ENCODE data around the gene FCHSD2. TPM values are rescaled to one million over a fixed set of nuclear protein-coding genes. Genes with fewer than 3 reads are reported as not detected.
"Not testable (repeated sequence)": the region's sequence is repeated elsewhere in the genome, so short reads cannot be mapped to it uniquely, and the experiment has no call there.

Gene FCHSD2
- total RNA-seq, 2 donors from 2014 or later: 20.0 to 22.1 TPM

GRCh38 chr11:73002214-73002613 lies 139.9 kb downstream of the FCHSD2 start:
- DNase-seq (no peak), ATAC-seq (no peak)
- intact Hi-C loops (cut with DNase I, micrococcal nuclease): no loop called here

- DNase-seq: no peak
- no peak for ATAC-seq
- intact Hi-C loops (cut with DNase I, micrococcal nuclease): no loop called here
Observed at GRCh38 chr11:73001615-73002014, 140.5 kb downstream of the FCHSD2 start.

GRCh38 chr11:72998676-72999075 lies 143.4 kb downstream of the FCHSD2 start:
- no peak for DNase-seq
- intact Hi-C loops (cut with DNase I, micrococcal nuclease): no loop called here
- ATAC-seq: no peak

GRCh38 chr11:72996959-72997358 lies 145.2 kb downstream of the FCHSD2 start:
- ATAC-seq (no peak), DNase-seq (no peak)
- intact Hi-C loops (cut with DNase I, micrococcal nuclease): no loop called here

GRCh38 chr11:72989727-72990126 lies 152.4 kb downstream of the FCHSD2 start:
- no peak for DNase-seq
- intact Hi-C loops (cut with DNase I, micrococcal nuclease): no loop called here
- no peak for ATAC-seq

GRCh38 chr11:72988821-72989220 lies 153.3 kb downstream of the FCHSD2 start:
- ATAC-seq: no peak

GRCh38 chr11:72985645-72986044 lies 156.5 kb downstream of the FCHSD2 start:
- ATAC-seq: peak; percentile 58
- intact Hi-C loops (cut with DNase I, micrococcal nuclease): no loop called here
- no peak for DNase-seq

More at GRCh38 chr11:72988821-72989220, 153.3 kb downstream of the FCHSD2 start:
- DNase-seq: no peak
- intact Hi-C loops (cut with DNase I, micrococcal nuclease): no loop called here

- intact Hi-C loops (cut with DNase I, micrococcal nuclease): no loop called here
- no peak for DNase-seq
- no peak for ATAC-seq
Observed at GRCh38 chr11:72984453-72985077, 157.6 kb downstream of the FCHSD2 start.

- intact Hi-C loops (cut with DNase I, micrococcal nuclease): no loop called here
- ATAC-seq: no peak
- no peak for DNase-seq
Observed at GRCh38 chr11:72983560-72983959, 158.6 kb downstream of the FCHSD2 start.

- intact Hi-C loops (cut with DNase I, micrococcal nuclease): no loop called here
- DNase-seq: no peak
- no peak for ATAC-seq
Observed at GRCh38 chr11:72981971-72982685, 160.0 kb downstream of the FCHSD2 start.

GRCh38 chr11:72981080-72981479 lies 161.0 kb downstream of the FCHSD2 start:
- intact Hi-C loops (cut with DNase I, micrococcal nuclease): no loop called here
- no peak for DNase-seq
- no peak for ATAC-seq

GRCh38 chr11:72977782-72978181 lies 164.3 kb downstream of the FCHSD2 start:
- intact Hi-C loops (cut with DNase I, micrococcal nuclease); DNase-seq; ATAC-seq: not testable (repeated sequence)

- DNase-seq; intact Hi-C loops (cut with DNase I, micrococcal nuclease); ATAC-seq: not testable (repeated sequence)
Observed at GRCh38 chr11:72976522-72976892, 165.6 kb downstream of the FCHSD2 start.

- intact Hi-C loops (cut with DNase I, micrococcal nuclease): no loop called here
- ATAC-seq: no peak
Observed at GRCh38 chr11:72975778-72976521, 166.2 kb downstream of the FCHSD2 start.

GRCh38 chr11:72974487-72975205 lies 167.5 kb downstream of the FCHSD2 start:
- DNase-seq (no peak), ATAC-seq (no peak)
- intact Hi-C loops (cut with DNase I, micrococcal nuclease): no loop called here

More at GRCh38 chr11:72975778-72976521, 166.2 kb downstream of the FCHSD2 start:
- DNase-seq: no peak

- DNase-seq (peak in 1 of 2 donors; percentile 9), ATAC-seq (peak; percentile 94)
- intact Hi-C loops (cut with DNase I, micrococcal nuclease): no loop called here
Observed at GRCh38 chr11:72972496-72973128, 169.5 kb downstream of the FCHSD2 start.

GRCh38 chr11:72971192-72971967 lies 170.7 kb downstream of the FCHSD2 start:
- DNase-seq (no peak), ATAC-seq (peak; percentile 75)
- intact Hi-C loops (cut with DNase I, micrococcal nuclease): no loop called here

- intact Hi-C loops (cut with DNase I, micrococcal nuclease): no loop called here
- ATAC-seq: no peak
- DNase-seq: no peak
Observed at GRCh38 chr11:72970557-72971118, 171.5 kb downstream of the FCHSD2 start.

All from left colon (tissue), 2 donors.